ENCODE results near the gene CFHR3.

- TF ChIP-seq POLR2AphosphoS5 (IDR thresholded peaks at IDR 0.05), result no peak
- TF ChIP-seq CTCF (IDR thresholded peaks at IDR 0.05), result no peak
- TF ChIP-seq POLR2A (IDR thresholded peaks at IDR 0.05), result no peak
Observed at GRCh38 chr1:196773713-196774112, 927 bp upstream of the CFHR3 start.
